HepG2 (cell line): ENCODE data around the gene ARHGEF3. TPM values are rescaled to one million over a fixed set of nuclear protein-coding genes. Genes with fewer than 3 reads are reported as not detected.

ENCODE experiments used
- ELF4 ChIP-seq: sonication (generic); formaldehyde crosslinking; IDR thresholded peaks from 2 replicates; pipeline ENCODE4 v1.5.0; 2020; ENCODE audit warnings: missing genetic modification reagents, mild to moderate bottlenecking, moderate library complexity, borderline replicate concordance
- ETV5 ChIP-seq: IDR thresholded peaks from 2 replicates; pipeline ENCODE4 v1.6.1; 2018; ENCODE audit warnings: missing biosample characterization, missing genetic modification reagents, inconsistent platforms, borderline replicate concordance
- FOSL1 ChIP-seq: sonication (generic); formaldehyde crosslinking; IDR thresholded peaks from 2 replicates; pipeline ENCODE4 v1.9.0; 2021; ENCODE audit warnings: missing genetic modification reagents, borderline replicate concordance
- MEIS1 ChIP-seq: sonication (generic); formaldehyde crosslinking; IDR thresholded peaks from 2 replicates; pipeline ENCODE4 v1.9.0; 2021; ENCODE audit warnings: mild to moderate bottlenecking, missing genetic modification reagents, moderate library complexity, borderline replicate concordance
- MYC ChIP-seq: sonication (generic); formaldehyde crosslinking; IDR thresholded peaks from 2 replicates; pipeline ENCODE4 v1.9.0; 2021; ENCODE audit warnings: missing genetic modification reagents, borderline replicate concordance
- PTBP1 ChIP-seq: fragments of 200-400 bp; formaldehyde crosslinking; IDR thresholded peaks from 2 replicates; pipeline ENCODE4 v1.6.1; 2018; ENCODE audit warnings: low read length, low read depth; ENCODE audit not compliant: poor library complexity, severe bottlenecking
- RXRA ChIP-seq: sonication (generic); formaldehyde crosslinking; IDR thresholded peaks from 2 replicates; pipeline ENCODE4 v1.5.1; 2020; ENCODE audit warnings: missing genetic modification reagents
- SIX4 ChIP-seq: sonication (generic); formaldehyde crosslinking; IDR thresholded peaks from 2 replicates; pipeline ENCODE4 v1.4.0; 2020; ENCODE audit warnings: missing genetic modification reagents
- TARDBP ChIP-seq: sonication (generic); formaldehyde crosslinking; IDR thresholded peaks from 2 replicates; pipeline ENCODE4 v1.8.0; 2022; ENCODE audit warnings: mild to moderate bottlenecking, missing genetic modification reagents
- TOE1 ChIP-seq: sonication (generic); formaldehyde crosslinking; IDR thresholded peaks from 2 replicates; pipeline ENCODE4 v1.4.0; 2020; ENCODE audit warnings: mild to moderate bottlenecking, missing genetic modification reagents
- WIZ ChIP-seq: sonication (generic); formaldehyde crosslinking; IDR thresholded peaks from 2 replicates; pipeline ENCODE4 v1.5.1; 2020; ENCODE audit warnings: mild to moderate bottlenecking, missing genetic modification reagents
- ZNF350 ChIP-seq: sonication (generic); formaldehyde crosslinking; IDR thresholded peaks from 2 replicates; pipeline ENCODE4 v1.4.0; 2020; ENCODE audit warnings: mild to moderate bottlenecking, low read depth, missing genetic modification reagents, borderline replicate concordance
- ZNF496 ChIP-seq: sonication (generic); formaldehyde crosslinking; IDR thresholded peaks from 2 replicates; pipeline ENCODE4 v1.8.1; 2023; ENCODE audit warnings: mild to moderate bottlenecking, moderate library complexity, missing genetic modification reagents; ENCODE audit not compliant: insufficient replicate concordance
- ZNF567 ChIP-seq: sonication (generic); formaldehyde crosslinking; IDR thresholded peaks from 2 replicates; pipeline ENCODE4 v1.8.1; 2023; ENCODE audit warnings: mild to moderate bottlenecking, missing genetic modification reagents, borderline replicate concordance
- ZNF589 ChIP-seq: sonication (generic); formaldehyde crosslinking; conservative IDR thresholded peaks from 2 replicates; pipeline ENCODE4 v1.8.0; 2022; ENCODE audit warnings: mild to moderate bottlenecking, moderate library complexity, missing genetic modification reagents
- ZNF747 ChIP-seq: sonication (generic); formaldehyde crosslinking; IDR thresholded peaks from 2 replicates; pipeline ENCODE4 v1.8.1; 2023; ENCODE audit warnings: missing genetic modification reagents, mild to moderate bottlenecking, borderline replicate concordance
- polyA plus RNA-seq, 8 experiments: library from polyadenylated mRNA; depleted of rRNA in 3 of 8; stranded (reverse) in 7 of 8; unstranded in 1 of 8; fragments of >200 nt; fragmentation: Illumina TruSeq in 4 of 8; extraction: Trizol in 4 of 8; gene quantifications; 2 replicates each; pipeline versions ENCODE4 v1.2.1 to v1.2.3, GENCODE V29; 2011 to 2016; ENCODE audit warnings: low read depth in 4 of 8, missing spikeins in 1 of 8, mixed read lengths in 1 of 8; ENCODE audit not compliant: insufficient read depth in 1 of 8
- total RNA-seq, 5 experiments: library from RNA; depleted of rRNA; stranded (reverse); fragments of >200 nt; fragmentation: Illumina TruSeq; extraction: Trizol; gene quantifications; 2 replicates each; pipeline ENCODE4 v1.2.3, GENCODE V29; 2016; ENCODE audit warnings: low read depth in 1 of 5
- TF ChIP-seq, protein P1 (sequence below): sonication (generic); formaldehyde crosslinking; IDR thresholded peaks from 2 replicates; pipeline ENCODE4 v1.5.0; 2020; ENCODE audit warnings: missing genetic modification reagents, mild to moderate bottlenecking, borderline replicate concordance
- TF ChIP-seq, protein P2 (sequence below): sonication (generic); formaldehyde crosslinking; IDR thresholded peaks from 2 replicates; pipeline ENCODE4 v1.5.1; 2020; ENCODE audit warnings: mild to moderate bottlenecking, missing genetic modification reagents, borderline replicate concordance
- TF ChIP-seq, protein P3 (sequence below): sonication (generic); formaldehyde crosslinking; IDR thresholded peaks from 2 replicates; pipeline ENCODE4 v1.4.0; 2020; ENCODE audit warnings: mild to moderate bottlenecking, missing genetic modification reagents
- TF ChIP-seq, protein P4 (sequence below): sonication (generic); formaldehyde crosslinking; IDR thresholded peaks from 2 replicates; pipeline ENCODE4 v1.4.0; 2020; ENCODE audit warnings: missing genetic modification reagents

The ARHGEF3 gene
- total and polyA plus RNA-seq, 2 of the 13 experiments (the other 11 are each of a cell fraction or from before 2014, with no cell fraction given), result 14.8 to 23.1 TPM

DNA sequence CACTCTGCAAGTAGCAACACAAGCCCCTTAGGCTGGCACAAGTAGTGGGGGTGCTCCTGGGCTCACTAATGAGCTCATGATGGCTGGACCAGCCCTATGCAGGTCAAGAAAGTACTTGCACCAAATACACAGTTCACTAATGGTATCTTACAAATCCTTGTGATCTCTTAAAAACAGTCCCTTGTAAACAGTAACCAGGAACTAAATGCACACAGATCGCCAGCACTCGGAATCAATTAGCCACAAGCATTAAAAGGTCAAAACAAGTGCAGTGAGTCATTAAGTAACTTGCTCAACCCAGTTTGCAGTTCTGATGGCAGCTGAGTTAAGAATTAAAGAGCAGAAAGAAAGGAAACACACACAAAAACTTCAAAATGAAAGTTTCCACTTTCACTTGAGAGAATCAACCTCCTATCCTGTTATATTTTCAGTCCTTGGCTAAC is 43.2 kb downstream of the ARHGEF3 start (continued):
- no peak for TF ChIP-seq ELF4 (CRISPR knock-in tag)
- TF ChIP-seq FOSL1, result peak; percentile 83
- TF ChIP-seq, protein P1, sequence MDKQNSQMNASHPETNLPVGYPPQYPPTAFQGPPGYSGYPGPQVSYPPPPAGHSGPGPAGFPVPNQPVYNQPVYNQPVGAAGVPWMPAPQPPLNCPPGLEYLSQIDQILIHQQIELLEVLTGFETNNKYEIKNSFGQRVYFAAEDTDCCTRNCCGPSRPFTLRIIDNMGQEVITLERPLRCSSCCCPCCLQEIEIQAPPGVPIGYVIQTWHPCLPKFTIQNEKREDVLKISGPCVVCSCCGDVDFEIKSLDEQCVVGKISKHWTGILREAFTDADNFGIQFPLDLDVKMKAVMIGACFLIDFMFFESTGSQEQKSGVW (CRISPR knock-in tag), result no peak
- no peak for TF ChIP-seq ZNF496 (CRISPR knock-in tag)
- TF ChIP-seq, protein P2, sequence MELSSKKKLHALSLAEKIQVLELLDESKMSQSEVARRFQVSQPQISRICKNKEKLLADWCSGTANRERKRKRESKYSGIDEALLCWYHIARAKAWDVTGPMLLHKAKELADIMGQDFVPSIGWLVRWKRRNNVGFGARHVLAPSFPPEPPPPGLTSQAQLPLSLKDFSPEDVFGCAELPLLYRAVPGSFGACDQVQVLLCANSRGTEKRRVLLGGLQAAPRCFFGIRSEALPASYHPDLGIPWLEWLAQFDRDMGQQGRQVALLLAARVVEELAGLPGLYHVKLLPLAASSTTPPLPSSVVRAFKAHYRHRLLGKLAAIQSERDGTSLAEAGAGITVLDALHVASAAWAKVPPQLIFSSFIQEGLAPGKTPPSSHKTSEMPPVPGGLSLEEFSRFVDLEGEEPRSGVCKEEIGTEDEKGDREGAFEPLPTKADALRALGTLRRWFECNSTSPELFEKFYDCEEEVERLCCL (CRISPR knock-in tag), result no peak
- no peak for TF ChIP-seq PTBP1
- no peak for TF ChIP-seq ZNF350 (CRISPR knock-in tag)
- TF ChIP-seq, protein P3, sequence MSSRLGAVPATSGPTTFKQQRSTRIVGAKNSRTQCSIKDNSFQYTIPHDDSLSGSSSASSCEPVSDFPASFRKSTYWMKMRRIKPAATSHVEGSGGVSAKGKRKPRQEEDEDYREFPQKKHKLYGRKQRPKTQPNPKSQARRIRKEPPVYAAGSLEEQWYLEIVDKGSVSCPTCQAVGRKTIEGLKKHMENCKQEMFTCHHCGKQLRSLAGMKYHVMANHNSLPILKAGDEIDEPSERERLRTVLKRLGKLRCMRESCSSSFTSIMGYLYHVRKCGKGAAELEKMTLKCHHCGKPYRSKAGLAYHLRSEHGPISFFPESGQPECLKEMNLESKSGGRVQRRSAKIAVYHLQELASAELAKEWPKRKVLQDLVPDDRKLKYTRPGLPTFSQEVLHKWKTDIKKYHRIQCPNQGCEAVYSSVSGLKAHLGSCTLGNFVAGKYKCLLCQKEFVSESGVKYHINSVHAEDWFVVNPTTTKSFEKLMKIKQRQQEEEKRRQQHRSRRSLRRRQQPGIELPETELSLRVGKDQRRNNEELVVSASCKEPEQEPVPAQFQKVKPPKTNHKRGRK (CRISPR knock-in tag), result no peak
- TF ChIP-seq TARDBP (CRISPR knock-in tag), result no peak; the same call in 1 of the 2 replicates
- TF ChIP-seq WIZ (CRISPR knock-in tag), result no peak
- TF ChIP-seq ETV5, result peak; percentile 36; the same call in 1 of the 2 replicates
- TF ChIP-seq ZNF747, result no peak
- peak; percentile 31; the same call in 1 of the 2 replicates for TF ChIP-seq RXRA (CRISPR knock-in tag)
- TF ChIP-seq, protein P4, sequence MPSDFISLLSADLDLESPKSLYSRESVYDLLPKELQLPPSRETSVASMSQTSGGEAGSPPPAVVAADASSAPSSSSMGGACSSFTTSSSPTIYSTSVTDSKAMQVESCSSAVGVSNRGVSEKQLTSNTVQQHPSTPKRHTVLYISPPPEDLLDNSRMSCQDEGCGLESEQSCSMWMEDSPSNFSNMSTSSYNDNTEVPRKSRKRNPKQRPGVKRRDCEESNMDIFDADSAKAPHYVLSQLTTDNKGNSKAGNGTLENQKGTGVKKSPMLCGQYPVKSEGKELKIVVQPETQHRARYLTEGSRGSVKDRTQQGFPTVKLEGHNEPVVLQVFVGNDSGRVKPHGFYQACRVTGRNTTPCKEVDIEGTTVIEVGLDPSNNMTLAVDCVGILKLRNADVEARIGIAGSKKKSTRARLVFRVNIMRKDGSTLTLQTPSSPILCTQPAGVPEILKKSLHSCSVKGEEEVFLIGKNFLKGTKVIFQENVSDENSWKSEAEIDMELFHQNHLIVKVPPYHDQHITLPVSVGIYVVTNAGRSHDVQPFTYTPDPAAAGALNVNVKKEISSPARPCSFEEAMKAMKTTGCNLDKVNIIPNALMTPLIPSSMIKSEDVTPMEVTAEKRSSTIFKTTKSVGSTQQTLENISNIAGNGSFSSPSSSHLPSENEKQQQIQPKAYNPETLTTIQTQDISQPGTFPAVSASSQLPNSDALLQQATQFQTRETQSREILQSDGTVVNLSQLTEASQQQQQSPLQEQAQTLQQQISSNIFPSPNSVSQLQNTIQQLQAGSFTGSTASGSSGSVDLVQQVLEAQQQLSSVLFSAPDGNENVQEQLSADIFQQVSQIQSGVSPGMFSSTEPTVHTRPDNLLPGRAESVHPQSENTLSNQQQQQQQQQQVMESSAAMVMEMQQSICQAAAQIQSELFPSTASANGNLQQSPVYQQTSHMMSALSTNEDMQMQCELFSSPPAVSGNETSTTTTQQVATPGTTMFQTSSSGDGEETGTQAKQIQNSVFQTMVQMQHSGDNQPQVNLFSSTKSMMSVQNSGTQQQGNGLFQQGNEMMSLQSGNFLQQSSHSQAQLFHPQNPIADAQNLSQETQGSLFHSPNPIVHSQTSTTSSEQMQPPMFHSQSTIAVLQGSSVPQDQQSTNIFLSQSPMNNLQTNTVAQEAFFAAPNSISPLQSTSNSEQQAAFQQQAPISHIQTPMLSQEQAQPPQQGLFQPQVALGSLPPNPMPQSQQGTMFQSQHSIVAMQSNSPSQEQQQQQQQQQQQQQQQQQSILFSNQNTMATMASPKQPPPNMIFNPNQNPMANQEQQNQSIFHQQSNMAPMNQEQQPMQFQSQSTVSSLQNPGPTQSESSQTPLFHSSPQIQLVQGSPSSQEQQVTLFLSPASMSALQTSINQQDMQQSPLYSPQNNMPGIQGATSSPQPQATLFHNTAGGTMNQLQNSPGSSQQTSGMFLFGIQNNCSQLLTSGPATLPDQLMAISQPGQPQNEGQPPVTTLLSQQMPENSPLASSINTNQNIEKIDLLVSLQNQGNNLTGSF (CRISPR knock-in tag), result no peak
- no peak for TF ChIP-seq MEIS1 (CRISPR knock-in tag)
- TF ChIP-seq SIX4 (CRISPR knock-in tag), result no peak
- TF ChIP-seq TOE1 (CRISPR knock-in tag), result no peak
- TF ChIP-seq MYC (CRISPR knock-in tag), result no peak
- no peak for TF ChIP-seq ZNF567 (CRISPR knock-in tag)
- TF ChIP-seq ZNF589 (CRISPR knock-in tag), result no peak
